Measurements from ENCODE around the gene SND1. TPM values are rescaled to one million over a fixed set of nuclear protein-coding genes. Genes with fewer than 3 reads are reported as not detected.
A peak's percentile ranks its signal among the peaks of the same experiment; 100 is the strongest.

SND1 gene
- total and polyA plus RNA-seq, 3 experiments from 2014 or later, result 121 to 203 (median 198) TPM

GRCh38 chr7:127928222-127928621 lies 276.2 kb downstream of the SND1 start:
- Histone ChIP-seq H3K4me3 (ENCODE audit: low read length) (no peak overlapping the region), H3K36me3 (ENCODE audit: insufficient read depth, low read length) (peaks cover 11% of the 10 kb centered on the region), H3K27ac (ENCODE audit: low read depth, low read length) (no peak overlapping the region), H3K27me3 (ENCODE audit: insufficient read depth, low read length, poor library complexity, severe bottlenecking) (no peaks in the 10 kb centered on the region), H3K4me1 (ENCODE audit: insufficient read depth, low read length) (no peaks in the 10 kb centered on the region), H3K9me3 (ENCODE audit: low read length) (no peaks in the 10 kb centered on the region)
- no peak overlapping the region for H3K4me3 Mint-ChIP-seq
- H3K27me3 Mint-ChIP-seq, result no peaks in the 10 kb centered on the region
- H3K27ac Mint-ChIP-seq, result peak overlapping the region in 2 of 8 donors; percentile 38 to 43
- no peak for DNase-seq
- POLR2A ChIA-PET, result no interaction called here
- no peaks in the 10 kb centered on the region for H3K9me3 Mint-ChIP-seq
- H3K4me1 Mint-ChIP-seq, result peaks cover 10 to 20% (median 18%) of the 10 kb centered on the region in 3 donors
- H3K36me3 Mint-ChIP-seq, result peaks cover 15 to 44% (median 22%) of the 10 kb centered on the region in 3 donors
- CTCF ChIA-PET, result interaction anchor here (1.3 kb wide), 1 partner anchor 133 kb away, joined by 4 read pairs; no protein-coding TSS in a partner anchor

GRCh38 chr7:127928852-127929251 lies 276.9 kb downstream of the SND1 start:
- H3K36me3 ChIP-seq (ENCODE audit: insufficient read depth, low read length), result peaks cover 11% of the 10 kb centered on the region
- H3K27me3 ChIP-seq (ENCODE audit: insufficient read depth, low read length, poor library complexity, severe bottlenecking), result no peaks in the 10 kb centered on the region
- POLR2A ChIA-PET, result no interaction called here
- H3K4me3 Mint-ChIP-seq, result no peak overlapping the region
- H3K4me3 ChIP-seq (ENCODE audit: low read length), result no peak overlapping the region
- peaks cover 6 to 17% (median 15%) of the 10 kb centered on the region in 3 donors for H3K4me1 Mint-ChIP-seq
- CTCF ChIA-PET, result interaction anchor here (1.3 kb wide), 1 partner anchor 133 kb away, joined by 4 read pairs; no protein-coding TSS in a partner anchor
- H3K27ac ChIP-seq (ENCODE audit: low read depth, low read length), result no peak overlapping the region
- no peak overlapping the region for H3K27ac Mint-ChIP-seq
- no peak for DNase-seq
- peaks cover 15 to 48% (median 22%) of the 10 kb centered on the region in 3 donors for H3K36me3 Mint-ChIP-seq
- no peaks in the 10 kb centered on the region for H3K27me3 Mint-ChIP-seq
- no peaks in the 10 kb centered on the region for H3K9me3 Mint-ChIP-seq
- H3K9me3 ChIP-seq (ENCODE audit: low read length), result no peaks in the 10 kb centered on the region
- no peaks in the 10 kb centered on the region for H3K4me1 ChIP-seq (ENCODE audit: insufficient read depth, low read length)

- Mint-ChIP-seq H3K9me3 (no peaks in the 10 kb centered on the region), H3K4me3 (no peak overlapping the region), H3K27me3 (no peaks in the 10 kb centered on the region), H3K4me1 (peaks cover 9 to 23% (median 12%) of the 10 kb centered on the region in 3 donors), H3K36me3 (peaks cover 15 to 49% (median 22%) of the 10 kb centered on the region in 3 donors), H3K27ac (peak overlapping the region in 2 of 8 donors; percentile 11 to 17)
- ChIA-PET CTCF (no interaction called here), POLR2A (no interaction called here)
- Histone ChIP-seq H3K36me3 (ENCODE audit: insufficient read depth, low read length) (peaks cover 11% of the 10 kb centered on the region), H3K4me1 (ENCODE audit: insufficient read depth, low read length) (no peaks in the 10 kb centered on the region), H3K27me3 (ENCODE audit: insufficient read depth, low read length, poor library complexity, severe bottlenecking) (no peaks in the 10 kb centered on the region), H3K27ac (ENCODE audit: low read depth, low read length) (no peak overlapping the region), H3K9me3 (ENCODE audit: low read length) (no peaks in the 10 kb centered on the region), H3K4me3 (ENCODE audit: low read length) (no peak overlapping the region)
- no peak for DNase-seq
Observed at GRCh38 chr7:127930341-127931328, 278.6 kb downstream of the SND1 start.

GRCh38 chr7:127932076-127932475 lies 280.1 kb downstream of the SND1 start:
- Histone ChIP-seq H3K27ac (ENCODE audit: low read depth, low read length) (no peak overlapping the region), H3K9me3 (ENCODE audit: low read length) (no peaks in the 10 kb centered on the region), H3K4me3 (ENCODE audit: low read length) (no peak overlapping the region), H3K4me1 (ENCODE audit: insufficient read depth, low read length) (no peaks in the 10 kb centered on the region), H3K36me3 (ENCODE audit: insufficient read depth, low read length) (peaks cover 11% of the 10 kb centered on the region), H3K27me3 (ENCODE audit: insufficient read depth, low read length, poor library complexity, severe bottlenecking) (no peaks in the 10 kb centered on the region)
- Mint-ChIP-seq H3K27me3 (no peaks in the 10 kb centered on the region), H3K4me1 (peaks cover 6 to 17% (median 8%) of the 10 kb centered on the region in 3 donors), H3K9me3 (no peaks in the 10 kb centered on the region), H3K4me3 (no peak overlapping the region), H3K27ac (peak overlapping the region in 2 of 8 donors; percentile 0 to 16), H3K36me3 (peaks cover 15 to 51% (median 22%) of the 10 kb centered on the region in 3 donors)
- CTCF ChIA-PET, result no interaction called here
- no peak for DNase-seq
- POLR2A ChIA-PET, result no interaction called here

- H3K27me3 Mint-ChIP-seq, result no peaks in the 10 kb centered on the region
- Histone ChIP-seq H3K4me3 (ENCODE audit: low read length) (no peak overlapping the region), H3K9me3 (ENCODE audit: low read length) (no peaks in the 10 kb centered on the region), H3K36me3 (ENCODE audit: insufficient read depth, low read length) (peaks cover 11% of the 10 kb centered on the region), H3K27me3 (ENCODE audit: insufficient read depth, low read length, poor library complexity, severe bottlenecking) (no peaks in the 10 kb centered on the region), H3K27ac (ENCODE audit: low read depth, low read length) (no peak overlapping the region), H3K4me1 (ENCODE audit: insufficient read depth, low read length) (no peaks in the 10 kb centered on the region)
- H3K36me3 Mint-ChIP-seq, result peaks cover 15 to 48% (median 22%) of the 10 kb centered on the region in 3 donors
- CTCF ChIA-PET, result no interaction called here
- DNase-seq, result no peak
- H3K4me3 Mint-ChIP-seq, result no peak overlapping the region
- no peaks in the 10 kb centered on the region for H3K9me3 Mint-ChIP-seq
- H3K27ac Mint-ChIP-seq, result no peak overlapping the region
- H3K4me1 Mint-ChIP-seq, result peaks cover 4 to 13% (median 4%) of the 10 kb centered on the region in 3 donors
- POLR2A ChIA-PET, result no interaction called here
Observed at GRCh38 chr7:127932496-127932895, 280.5 kb downstream of the SND1 start.

- H3K27me3 Mint-ChIP-seq, result no peaks in the 10 kb centered on the region
- peaks cover 3 to 8% (median 4%) of the 10 kb centered on the region in 3 donors for H3K4me1 Mint-ChIP-seq
- no peak overlapping the region for H3K4me3 Mint-ChIP-seq
- H3K9me3 Mint-ChIP-seq, result no peaks in the 10 kb centered on the region
- DNase-seq, result no peak
- POLR2A ChIA-PET, result no interaction called here
- H3K27me3 ChIP-seq (ENCODE audit: insufficient read depth, low read length, poor library complexity, severe bottlenecking), result no peaks in the 10 kb centered on the region
- peaks cover 11% of the 10 kb centered on the region for H3K36me3 ChIP-seq (ENCODE audit: insufficient read depth, low read length)
- CTCF ChIA-PET, result no interaction called here
- H3K9me3 ChIP-seq (ENCODE audit: low read length), result no peaks in the 10 kb centered on the region
- H3K4me3 ChIP-seq (ENCODE audit: low read length), result no peak overlapping the region
- H3K4me1 ChIP-seq (ENCODE audit: insufficient read depth, low read length), result no peaks in the 10 kb centered on the region
- no peak overlapping the region for H3K27ac Mint-ChIP-seq
- no peak overlapping the region for H3K27ac ChIP-seq (ENCODE audit: low read depth, low read length)
- peaks cover 15 to 48% (median 22%) of the 10 kb centered on the region in 3 donors for H3K36me3 Mint-ChIP-seq
Observed at GRCh38 chr7:127933146-127933545, 281.2 kb downstream of the SND1 start.

- Mint-ChIP-seq H3K9me3 (no peaks in the 10 kb centered on the region), H3K36me3 (peaks cover 7 to 44% (median 21%) of the 10 kb centered on the region in 3 donors), H3K27ac (peak overlapping the region in 1 of 8 donors; percentile 39), H3K27me3 (no peaks in the 10 kb centered on the region), H3K4me3 (no peak overlapping the region), H3K4me1 (peaks cover 3 to 15% (median 4%) of the 10 kb centered on the region in 3 donors)
- ChIA-PET POLR2A (no interaction called here), CTCF (no interaction called here)
- no peaks in the 10 kb centered on the region for H3K27me3 ChIP-seq (ENCODE audit: insufficient read depth, low read length, poor library complexity, severe bottlenecking)
- peaks cover 11% of the 10 kb centered on the region for H3K36me3 ChIP-seq (ENCODE audit: insufficient read depth, low read length)
- no peaks in the 10 kb centered on the region for H3K9me3 ChIP-seq (ENCODE audit: low read length)
- no peak for DNase-seq
- H3K27ac ChIP-seq (ENCODE audit: low read depth, low read length), result no peak overlapping the region
- no peak overlapping the region for H3K4me3 ChIP-seq (ENCODE audit: low read length)
- H3K4me1 ChIP-seq (ENCODE audit: insufficient read depth, low read length), result no peaks in the 10 kb centered on the region
Observed at GRCh38 chr7:127934711-127935110, 282.7 kb downstream of the SND1 start.

- Histone ChIP-seq H3K4me1 (ENCODE audit: insufficient read depth, low read length) (no peaks in the 10 kb centered on the region), H3K4me3 (ENCODE audit: low read length) (no peak overlapping the region), H3K9me3 (ENCODE audit: low read length) (no peaks in the 10 kb centered on the region), H3K36me3 (ENCODE audit: insufficient read depth, low read length) (peaks cover 5% of the 10 kb centered on the region), H3K27me3 (ENCODE audit: insufficient read depth, low read length, poor library complexity, severe bottlenecking) (no peaks in the 10 kb centered on the region), H3K27ac (ENCODE audit: low read depth, low read length) (no peak overlapping the region)
- Mint-ChIP-seq H3K9me3 (no peaks in the 10 kb centered on the region), H3K27ac (no peak overlapping the region), H3K36me3 (peaks cover 0 to 35% (median 12%) of the 10 kb centered on the region in 3 donors), H3K27me3 (no peaks in the 10 kb centered on the region), H3K4me1 (peaks cover 3 to 15% (median 4%) of the 10 kb centered on the region in 3 donors), H3K4me3 (no peak overlapping the region)
- ChIA-PET POLR2A (no interaction called here), CTCF (no interaction called here)
- no peak for DNase-seq
Observed at GRCh38 chr7:127935847-127936376, 283.9 kb downstream of the SND1 start.

All from CD8-positive, alpha-beta memory T cell (primary cell).